GM12874 (cell line): Measurements from ENCODE around the gene JPH2.

Experiments used
- TF ChIP-seq, protein P1 (sequence below): IDR thresholded peaks from 2 replicates; pipeline ENCODE4 v1.5.1; 2011; ENCODE audit warnings: low read depth, mild to moderate bottlenecking, control low read depth, low read length, moderate library complexity; ENCODE audit not compliant: insufficient read depth

Gene JPH2

DNA sequence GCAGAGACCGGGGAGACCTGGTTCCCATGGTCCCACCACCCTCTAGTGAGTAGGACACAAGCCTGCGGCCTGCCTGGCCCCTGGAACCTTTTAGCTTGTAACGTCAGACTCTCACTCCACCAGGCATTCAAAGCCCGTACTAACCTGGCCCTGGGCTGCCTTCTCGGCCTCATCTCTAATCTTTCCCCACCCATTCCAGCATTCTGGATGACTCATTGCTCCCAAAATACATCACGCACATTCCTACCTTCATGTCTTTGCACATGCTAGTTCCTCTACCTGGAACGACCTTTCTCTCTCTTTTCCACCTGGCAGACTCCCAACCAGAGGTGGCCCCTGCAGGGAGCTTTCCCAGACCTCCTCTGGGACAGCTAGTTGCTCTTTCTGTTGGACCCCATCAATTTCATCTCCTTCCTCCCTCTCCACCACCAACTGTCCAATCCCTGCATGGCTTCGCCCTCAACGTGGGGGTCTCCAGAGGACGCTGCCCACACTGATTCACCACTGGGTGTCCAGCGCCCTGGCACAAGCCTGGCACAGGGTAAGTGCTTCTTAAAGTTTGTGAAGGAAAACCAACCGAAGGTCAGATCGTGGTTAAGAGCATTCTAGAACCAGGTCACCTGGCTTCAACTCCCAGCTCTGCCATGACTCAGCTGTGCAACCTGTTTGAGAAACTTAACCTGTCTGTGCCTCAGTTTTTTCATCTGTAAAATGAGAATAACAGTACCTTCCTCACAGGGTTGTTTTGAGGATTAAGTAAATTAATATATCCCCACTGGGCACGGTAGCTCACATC lies 35.2 kb downstream of the JPH2 start:
- TF ChIP-seq, protein P1, sequence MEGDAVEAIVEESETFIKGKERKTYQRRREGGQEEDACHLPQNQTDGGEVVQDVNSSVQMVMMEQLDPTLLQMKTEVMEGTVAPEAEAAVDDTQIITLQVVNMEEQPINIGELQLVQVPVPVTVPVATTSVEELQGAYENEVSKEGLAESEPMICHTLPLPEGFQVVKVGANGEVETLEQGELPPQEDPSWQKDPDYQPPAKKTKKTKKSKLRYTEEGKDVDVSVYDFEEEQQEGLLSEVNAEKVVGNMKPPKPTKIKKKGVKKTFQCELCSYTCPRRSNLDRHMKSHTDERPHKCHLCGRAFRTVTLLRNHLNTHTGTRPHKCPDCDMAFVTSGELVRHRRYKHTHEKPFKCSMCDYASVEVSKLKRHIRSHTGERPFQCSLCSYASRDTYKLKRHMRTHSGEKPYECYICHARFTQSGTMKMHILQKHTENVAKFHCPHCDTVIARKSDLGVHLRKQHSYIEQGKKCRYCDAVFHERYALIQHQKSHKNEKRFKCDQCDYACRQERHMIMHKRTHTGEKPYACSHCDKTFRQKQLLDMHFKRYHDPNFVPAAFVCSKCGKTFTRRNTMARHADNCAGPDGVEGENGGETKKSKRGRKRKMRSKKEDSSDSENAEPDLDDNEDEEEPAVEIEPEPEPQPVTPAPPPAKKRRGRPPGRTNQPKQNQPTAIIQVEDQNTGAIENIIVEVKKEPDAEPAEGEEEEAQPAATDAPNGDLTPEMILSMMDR: no peak

DNA sequence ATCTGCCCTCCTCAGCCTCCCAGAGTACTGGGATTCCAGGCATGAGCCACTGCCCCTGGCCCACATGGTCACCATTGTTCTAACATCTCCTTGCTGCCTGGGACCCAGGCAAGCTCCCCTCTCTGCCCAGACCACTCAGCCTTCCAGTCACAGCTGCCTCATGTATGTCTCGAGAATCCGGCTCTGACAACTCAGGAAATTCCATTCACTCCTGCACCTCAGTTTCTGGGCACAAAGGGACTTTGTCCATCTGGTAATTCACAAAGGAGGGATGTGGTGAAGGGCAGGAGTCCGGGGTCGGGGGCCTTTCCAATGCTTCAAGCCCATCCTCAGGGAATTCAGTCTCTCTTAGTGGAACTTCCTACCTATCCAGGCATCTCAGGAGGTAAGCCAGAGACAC lies 40.7 kb downstream of the JPH2 start:
- TF ChIP-seq, protein P1: no peak

DNA sequence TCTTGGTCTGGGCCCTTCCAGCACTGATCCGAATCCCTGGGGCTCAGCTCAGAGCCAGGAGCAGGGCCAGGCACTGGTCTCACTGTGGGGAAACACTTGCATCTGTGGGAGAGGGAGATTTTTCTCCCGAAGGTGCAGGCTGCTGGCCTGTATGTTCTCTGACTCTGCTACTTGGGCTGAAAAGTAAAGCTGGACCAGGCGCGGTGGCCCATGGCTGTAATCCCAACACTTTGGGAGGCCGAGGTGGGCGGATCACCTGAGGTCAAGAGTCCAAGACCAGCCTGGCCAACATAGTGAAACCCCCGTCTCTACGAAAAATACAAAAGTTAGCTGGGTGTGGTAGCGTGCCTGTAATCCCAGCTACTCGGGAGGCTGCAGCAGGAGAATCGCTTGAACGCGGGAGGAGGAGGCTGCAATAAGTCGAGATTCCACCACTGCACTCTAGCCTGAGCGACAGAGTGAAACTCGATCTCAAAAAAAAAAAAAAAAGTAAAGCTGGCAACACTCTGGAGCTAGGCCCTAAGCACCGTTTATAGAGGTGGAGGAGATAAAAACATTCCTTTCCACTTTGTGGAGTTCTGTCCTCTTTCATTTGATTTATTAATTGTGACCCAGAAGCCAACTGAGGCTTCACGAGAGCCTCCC lies 41.7 kb downstream of the JPH2 start:
- TF ChIP-seq, protein P1: no peak

DNA sequence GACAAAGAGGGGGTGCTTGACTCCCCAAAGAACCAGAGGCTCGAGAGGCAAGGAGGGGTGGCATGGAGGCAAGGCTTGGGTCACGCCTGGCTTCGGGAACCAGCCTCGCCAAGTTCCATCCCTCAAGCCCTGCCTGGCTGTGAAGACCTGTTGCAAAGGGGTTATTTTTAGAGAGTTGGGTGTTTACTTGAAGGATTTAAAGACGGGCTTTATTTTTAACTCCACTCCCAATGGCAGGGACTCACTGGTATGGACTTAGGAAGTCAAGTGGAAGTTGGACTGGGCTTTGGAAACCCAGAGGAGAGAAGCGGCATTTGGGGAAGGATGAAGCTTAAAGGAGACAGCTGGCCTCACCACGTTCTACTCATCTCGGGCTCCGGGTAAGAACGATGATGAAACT lies 43.1 kb downstream of the JPH2 start:
- TF ChIP-seq, protein P1: no peak

DNA sequence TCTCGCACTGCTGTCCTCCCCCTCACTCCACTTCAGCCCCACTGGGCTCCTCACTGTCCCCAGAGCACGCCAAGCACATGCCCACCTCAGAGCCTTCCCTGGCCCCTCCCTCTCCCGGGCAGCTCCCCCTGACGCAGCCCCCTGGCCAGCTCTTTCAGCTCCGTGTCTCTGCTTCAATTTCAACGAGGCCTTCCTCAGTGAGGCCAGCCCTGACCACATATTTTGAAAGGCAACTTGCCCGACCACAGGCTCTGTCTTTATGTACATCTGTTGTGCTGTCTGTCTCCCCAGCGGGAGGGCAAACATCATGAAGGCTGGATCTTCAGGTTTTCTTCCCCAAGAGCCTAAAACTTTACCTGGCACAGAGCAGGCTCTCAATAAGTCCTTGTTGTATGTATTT lies 44.6 kb downstream of the JPH2 start:
- TF ChIP-seq, protein P1: no peak

DNA sequence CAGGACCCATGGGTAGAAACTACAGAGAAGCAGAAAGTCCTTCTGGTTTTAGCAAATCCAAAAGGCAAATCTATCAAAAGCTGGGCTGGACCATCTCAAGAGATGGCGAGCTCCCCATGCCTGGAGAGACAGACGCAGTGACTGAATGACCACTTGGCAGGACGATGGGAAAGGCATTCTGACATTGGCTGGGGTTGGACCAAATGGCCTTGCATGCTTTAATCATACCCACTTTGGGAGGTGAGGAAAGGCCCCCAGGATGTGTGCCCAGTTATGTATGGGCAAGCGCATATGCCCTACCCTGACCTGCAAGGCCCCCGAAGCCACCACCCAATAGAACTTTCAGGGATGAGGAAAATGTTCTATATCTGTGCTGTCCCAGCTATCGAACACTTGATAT lies 45.1 kb downstream of the JPH2 start:
- TF ChIP-seq, protein P1: no peak

DNA sequence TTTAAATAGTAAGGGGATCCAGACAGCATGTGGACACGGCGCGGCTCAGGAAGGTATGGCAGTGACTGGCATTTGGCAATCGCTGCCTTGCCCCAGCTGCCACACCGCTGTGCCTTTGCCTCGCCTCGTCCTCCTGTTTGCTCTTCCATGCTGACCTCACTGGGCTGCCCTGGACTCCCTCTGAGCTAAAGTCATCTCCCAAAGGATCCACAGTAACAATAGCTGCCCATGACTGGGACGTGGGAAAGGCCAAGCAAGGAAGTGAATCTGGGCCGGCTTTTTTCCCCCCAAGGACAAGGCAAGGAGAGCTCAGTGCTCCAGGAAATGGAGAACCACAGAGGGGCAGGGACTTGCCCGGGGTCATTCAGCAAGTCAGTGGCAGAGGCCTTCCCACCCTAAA lies 48.1 kb downstream of the JPH2 start:
- TF ChIP-seq, protein P1: no peak
